Measurements from ENCODE around the gene DKK3.

The DKK3 gene

GRCh38 chr11:12029738-12030363 lies 21.4 kb upstream of the DKK3 start:
- no peak for DNase-seq

- DNase-seq, result no peak
These were observed 20.7 kb upstream of the DKK3 start for GRCh38 chr11:12029119-12029518.

GRCh38 chr11:12028303-12028702 lies 19.9 kb upstream of the DKK3 start:
- DNase-seq, result no peak

GRCh38 chr11:12026331-12027211 lies 18.1 kb upstream of the DKK3 start:
- DNase-seq, result no peak

- no peak for DNase-seq
These were observed 16.0 kb upstream of the DKK3 start for GRCh38 chr11:12024254-12024926.

GRCh38 chr11:12023015-12023414 lies 14.6 kb upstream of the DKK3 start:
- no peak for DNase-seq

GRCh38 chr11:12020546-12020945 lies 12.1 kb upstream of the DKK3 start:
- DNase-seq, result no peak

- DNase-seq, result no peak
These were observed 11.5 kb upstream of the DKK3 start for GRCh38 chr11:12019866-12020416.

GRCh38 chr11:12019337-12019736 lies 10.9 kb upstream of the DKK3 start:
- DNase-seq, result no peak

- no peak for DNase-seq
These were observed 9.5 kb upstream of the DKK3 start for GRCh38 chr11:12017865-12018453.

- DNase-seq, result no peak
These were observed 8.8 kb upstream of the DKK3 start for GRCh38 chr11:12017243-12017678.

GRCh38 chr11:12016246-12016645 lies 7.8 kb upstream of the DKK3 start:
- no peak for DNase-seq

GRCh38 chr11:12015486-12015885 lies 7.1 kb upstream of the DKK3 start:
- no peak for DNase-seq

GRCh38 chr11:12013781-12014180 lies 5.4 kb upstream of the DKK3 start:
- no peak for DNase-seq

- DNase-seq, result no peak
These were observed 1.3 kb upstream of the DKK3 start for GRCh38 chr11:12009617-12010321.

GRCh38 chr11:12008790-12009616 lies 577 bp upstream of the DKK3 start:
- DNase-seq, result no peak

- DNase-seq, result no peak
These were observed 1.2 kb downstream of the DKK3 start for GRCh38 chr11:12007230-12007593.

- no peak for DNase-seq
These were observed 1.7 kb downstream of the DKK3 start for GRCh38 chr11:12006552-12007229.

GRCh38 chr11:12005476-12005875 lies 3.0 kb downstream of the DKK3 start:
- no peak for DNase-seq

GRCh38 chr11:12005061-12005460 lies 3.4 kb downstream of the DKK3 start:
- no peak for DNase-seq

GRCh38 chr11:12003815-12004214 lies 4.6 kb downstream of the DKK3 start:
- no peak for DNase-seq

All from activated CD4-positive, alpha-beta T cell treated with anti-CD3 and anti-CD28 coated beads, Interleukin-2, Interleukin-6, amounts not matched to agents 100 ng/mL and 50 ng/mL, durations not matched to agents 16 hours and 8 hours (primary cell).